ENCODE results near the gene PTX4.

The PTX4 gene

GRCh38 chr16:1488619-1489018 is at the start of gene PTX4:
PTX4 (minus strand) TSS chr16:1488944; CDS start chr16:1488909, 35 bp downstream.
- DNase-seq: no peak

DNA sequence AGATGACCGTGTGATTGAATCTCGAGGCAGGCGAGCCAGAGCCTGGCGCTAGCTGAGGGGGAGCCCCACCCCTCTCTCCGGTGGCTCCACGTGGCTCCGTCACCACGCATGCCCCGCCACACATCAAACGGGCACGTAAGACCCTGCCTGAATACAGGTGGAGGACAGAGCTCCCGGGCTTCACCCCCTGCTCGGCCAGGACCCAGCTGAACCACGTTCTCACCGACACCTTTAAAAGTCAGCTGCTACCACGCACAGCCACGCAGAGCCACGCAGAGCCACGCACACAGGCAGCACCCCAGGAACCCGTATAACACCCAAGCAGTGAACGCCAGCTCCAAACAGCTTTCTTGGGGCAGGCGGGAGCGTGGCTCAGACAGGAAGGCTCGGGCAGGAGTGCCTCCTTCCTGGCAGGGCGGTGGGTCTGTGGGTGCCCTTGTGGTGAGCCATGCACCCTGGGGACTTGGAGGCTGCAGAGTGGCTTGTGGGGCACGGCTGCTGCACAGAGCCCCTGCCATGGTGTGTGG is 49.1 kb upstream of the PTX4 start:
- DNase-seq: peak; percentile 38

DNA sequence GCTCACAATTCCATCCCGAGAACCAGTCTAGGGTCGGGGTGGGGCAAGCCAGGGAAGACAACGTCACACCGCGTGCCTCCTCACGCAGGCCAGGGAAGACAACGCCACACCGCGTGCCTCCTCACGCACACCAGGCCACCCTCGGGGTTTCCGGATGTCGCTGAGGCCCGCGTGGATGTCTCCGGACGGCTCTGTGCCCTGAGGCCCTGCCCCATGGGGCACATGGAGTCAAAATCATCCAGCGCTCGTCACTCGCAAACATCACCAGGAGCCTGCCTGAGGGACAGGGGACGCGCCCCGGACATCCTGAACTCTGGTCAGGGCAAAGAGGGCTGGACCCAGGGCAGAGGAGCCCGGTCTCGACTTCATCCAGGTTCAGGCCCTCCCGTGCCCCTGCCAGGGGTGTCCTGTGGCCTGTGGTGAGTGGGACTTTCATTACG is 48.4 kb upstream of the PTX4 start:
- no peak for DNase-seq

DNA sequence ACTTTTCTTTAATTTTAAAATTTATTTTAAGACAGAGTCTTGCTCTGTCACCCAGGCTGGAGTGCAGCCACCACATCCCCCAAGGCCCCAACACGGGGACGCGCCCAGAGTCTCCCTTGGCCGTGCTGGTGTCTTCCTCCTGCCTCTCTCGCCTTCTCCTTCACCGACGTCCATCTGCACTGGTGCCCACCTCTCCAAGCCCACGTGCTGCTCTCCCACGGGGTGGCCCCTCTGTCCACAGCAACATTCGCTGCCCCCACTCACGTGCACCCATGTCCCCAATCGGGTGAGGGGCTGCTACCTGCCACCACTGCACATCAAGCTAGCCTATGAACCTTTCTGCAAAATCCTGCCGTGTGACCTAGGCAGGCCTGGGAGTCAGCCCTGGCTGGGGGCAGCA is 47.9 kb upstream of the PTX4 start:
- no peak for DNase-seq

- peak; percentile 45 for DNase-seq
These were observed 46.9 kb upstream of the PTX4 start for GRCh38 chr16:1535391-1536291.

DNA sequence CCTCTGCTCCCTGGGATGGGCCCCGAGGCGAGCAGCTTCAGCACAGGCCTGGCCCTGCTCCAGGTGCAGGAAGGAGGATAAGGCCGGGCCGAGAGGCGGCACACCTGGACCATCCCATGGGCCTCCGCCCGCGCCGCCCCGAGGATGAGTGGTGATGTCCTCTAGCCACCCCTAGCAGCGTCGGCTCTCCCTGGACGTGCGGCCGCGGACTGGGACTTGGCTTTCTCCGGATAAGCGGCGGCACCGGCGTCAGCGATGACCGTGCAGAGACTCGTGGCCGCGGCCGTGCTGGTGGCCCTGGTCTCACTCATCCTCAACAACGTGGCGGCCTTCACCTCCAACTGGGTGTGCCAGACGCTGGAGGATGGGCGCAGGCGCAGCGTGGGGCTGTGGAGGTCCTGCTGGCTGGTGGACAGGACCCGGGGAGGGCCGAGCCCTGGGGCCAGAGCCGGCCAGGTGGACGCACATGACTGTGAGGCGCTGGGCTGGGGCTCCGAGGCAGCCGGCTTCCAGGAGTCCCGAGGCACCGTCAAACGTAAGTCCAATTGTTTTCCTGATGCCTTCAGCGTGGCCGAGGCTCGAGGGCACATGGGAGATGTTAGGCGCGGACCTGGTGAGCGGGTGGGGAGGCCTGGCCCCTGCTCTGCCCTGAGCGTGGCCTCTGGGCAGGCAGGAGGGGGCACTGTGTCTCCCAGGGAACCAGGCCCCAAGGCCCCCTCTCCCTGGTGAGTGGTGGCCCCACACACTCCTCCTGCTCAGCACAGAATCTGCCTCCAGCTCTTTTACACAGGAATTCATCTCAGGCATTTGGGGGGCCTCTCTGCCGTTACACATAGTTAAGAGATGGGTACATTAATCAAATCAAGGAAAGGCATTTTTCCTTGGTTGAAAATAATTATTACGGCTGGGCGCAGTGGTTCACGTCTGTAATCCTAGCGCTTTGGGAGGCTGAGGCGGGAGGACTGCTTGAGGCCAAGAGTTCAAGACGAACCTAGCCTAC is 45.6 kb upstream of the PTX4 start:
- DNase-seq: peak; percentile 39

DNA sequence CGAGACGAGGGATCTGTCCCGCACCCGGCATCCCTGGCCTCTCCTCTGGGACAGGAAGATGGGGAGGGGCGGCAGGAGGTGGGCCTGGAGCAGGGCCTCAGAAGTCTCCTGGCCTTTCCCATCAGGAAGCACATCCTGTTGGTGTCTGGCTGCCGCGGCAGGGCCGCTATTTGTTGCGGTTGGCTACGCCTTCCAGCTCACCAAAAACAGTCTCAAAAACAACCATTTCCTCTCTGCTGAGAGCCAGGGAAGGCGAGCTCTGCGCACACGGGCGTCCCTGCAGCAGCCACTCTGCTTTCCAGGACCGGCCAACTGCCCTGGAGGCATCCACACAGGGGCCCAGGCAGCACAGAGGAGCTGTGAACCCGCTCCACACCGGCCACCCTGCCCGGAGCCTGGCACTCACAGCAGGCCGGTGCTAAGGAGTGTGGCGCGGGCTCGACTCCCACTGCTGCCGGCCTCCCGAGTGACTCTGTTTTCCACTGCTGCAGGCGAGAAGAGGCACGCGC is 44.8 kb upstream of the PTX4 start, which contains the start of gene TMEM204:
TSS of gene TMEM204 (plus strand) at position 224 of the 509 bp plus-strand sequence. CDS start 610 bp downstream, outside the sequence.
- peak; percentile 67 for DNase-seq

DNA sequence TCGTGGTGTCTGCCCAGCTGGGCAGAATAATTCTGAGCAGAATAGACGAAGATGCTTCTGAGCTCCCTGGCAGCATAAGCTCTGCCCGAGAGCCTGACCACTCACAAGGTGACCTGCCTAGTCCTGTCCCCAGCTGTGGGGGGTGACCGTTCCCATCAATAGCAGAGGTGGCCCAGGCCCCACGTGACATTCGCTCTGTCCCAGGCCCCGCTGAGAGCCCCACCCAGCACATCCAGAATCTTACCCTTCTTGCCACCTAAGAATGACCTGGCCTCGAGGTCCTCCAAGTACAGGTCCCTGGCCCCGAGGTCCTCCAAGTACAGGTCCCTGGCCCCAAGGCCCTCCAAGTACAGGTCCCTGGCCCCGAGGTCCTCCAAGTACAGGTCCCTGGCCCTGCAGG is 44.0 kb upstream of the PTX4 start:
- no peak for DNase-seq

DNA sequence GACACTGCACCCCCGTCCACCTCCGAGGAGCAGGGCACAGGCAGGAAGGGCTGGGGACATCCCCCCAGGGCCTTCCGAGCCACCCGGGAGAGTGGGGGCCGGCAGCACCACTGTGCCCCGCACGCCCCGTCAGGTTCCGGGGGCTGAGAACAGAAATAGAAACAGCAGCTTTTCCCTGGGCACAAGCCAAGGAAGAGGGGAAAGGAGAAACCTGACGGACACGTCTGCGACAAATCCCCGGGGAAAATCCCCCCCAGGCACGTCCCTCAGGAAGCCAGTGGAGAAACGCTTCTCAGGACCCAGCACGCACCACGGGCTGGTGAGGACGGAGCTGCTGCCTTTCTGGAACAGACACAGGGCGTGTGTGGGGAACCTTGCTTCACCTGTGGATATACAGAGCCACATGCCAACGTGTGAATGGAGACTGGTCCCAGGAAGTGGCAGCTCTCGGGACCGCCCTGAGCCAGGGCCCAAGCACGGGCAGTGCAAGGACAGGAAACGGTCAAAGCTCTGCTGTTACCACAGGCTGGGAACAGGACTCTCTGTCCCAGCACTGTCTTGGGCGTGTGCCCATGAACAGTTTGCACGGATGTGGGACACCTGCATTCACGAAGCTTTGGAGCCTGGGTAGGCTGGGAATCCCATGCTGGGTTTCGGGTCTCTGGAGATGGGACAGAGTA is 43.5 kb upstream of the PTX4 start:
- DNase-seq: no peak

GRCh38 chr16:1531638-1531910 is 42.8 kb upstream of the PTX4 start:
- DNase-seq: no peak

- no peak for DNase-seq
These were observed 42.3 kb upstream of the PTX4 start for GRCh38 chr16:1530883-1531637.

- no peak for DNase-seq
These were observed 41.7 kb upstream of the PTX4 start for GRCh38 chr16:1530349-1530882.

DNA sequence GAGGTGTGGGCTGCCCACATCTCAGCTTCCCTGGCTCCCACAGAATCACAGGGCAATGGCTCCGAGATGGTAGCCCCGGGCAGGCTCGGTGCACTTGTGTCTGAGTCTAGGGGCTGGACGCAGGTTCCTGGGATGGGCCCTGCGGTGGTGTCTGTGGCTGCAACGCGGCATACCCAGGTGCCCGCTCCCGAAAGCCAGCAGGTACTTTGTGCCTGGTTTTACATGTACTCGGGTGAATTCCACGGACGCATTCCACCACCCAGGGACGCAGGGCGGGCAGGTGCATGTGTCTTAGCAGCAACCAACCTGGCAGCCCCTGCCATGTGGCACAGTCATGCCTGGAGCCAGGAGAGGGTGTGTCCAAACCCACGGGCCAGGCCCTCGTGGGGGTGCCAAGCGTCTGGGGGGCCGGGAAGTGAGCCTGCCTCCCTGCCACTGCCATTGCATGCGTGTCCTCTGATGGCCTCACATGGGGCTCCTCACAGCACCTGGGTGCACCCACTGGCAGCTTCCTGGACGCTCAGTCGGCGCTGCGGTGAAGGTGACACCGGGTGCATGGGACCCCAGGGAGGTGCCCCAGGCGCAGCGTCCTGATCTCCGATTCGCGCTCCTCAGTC is 40.3 kb upstream of the PTX4 start:
- DNase-seq: no peak

GRCh38 chr16:1527836-1528811 is 39.4 kb upstream of the PTX4 start:
- DNase-seq: no peak

DNA sequence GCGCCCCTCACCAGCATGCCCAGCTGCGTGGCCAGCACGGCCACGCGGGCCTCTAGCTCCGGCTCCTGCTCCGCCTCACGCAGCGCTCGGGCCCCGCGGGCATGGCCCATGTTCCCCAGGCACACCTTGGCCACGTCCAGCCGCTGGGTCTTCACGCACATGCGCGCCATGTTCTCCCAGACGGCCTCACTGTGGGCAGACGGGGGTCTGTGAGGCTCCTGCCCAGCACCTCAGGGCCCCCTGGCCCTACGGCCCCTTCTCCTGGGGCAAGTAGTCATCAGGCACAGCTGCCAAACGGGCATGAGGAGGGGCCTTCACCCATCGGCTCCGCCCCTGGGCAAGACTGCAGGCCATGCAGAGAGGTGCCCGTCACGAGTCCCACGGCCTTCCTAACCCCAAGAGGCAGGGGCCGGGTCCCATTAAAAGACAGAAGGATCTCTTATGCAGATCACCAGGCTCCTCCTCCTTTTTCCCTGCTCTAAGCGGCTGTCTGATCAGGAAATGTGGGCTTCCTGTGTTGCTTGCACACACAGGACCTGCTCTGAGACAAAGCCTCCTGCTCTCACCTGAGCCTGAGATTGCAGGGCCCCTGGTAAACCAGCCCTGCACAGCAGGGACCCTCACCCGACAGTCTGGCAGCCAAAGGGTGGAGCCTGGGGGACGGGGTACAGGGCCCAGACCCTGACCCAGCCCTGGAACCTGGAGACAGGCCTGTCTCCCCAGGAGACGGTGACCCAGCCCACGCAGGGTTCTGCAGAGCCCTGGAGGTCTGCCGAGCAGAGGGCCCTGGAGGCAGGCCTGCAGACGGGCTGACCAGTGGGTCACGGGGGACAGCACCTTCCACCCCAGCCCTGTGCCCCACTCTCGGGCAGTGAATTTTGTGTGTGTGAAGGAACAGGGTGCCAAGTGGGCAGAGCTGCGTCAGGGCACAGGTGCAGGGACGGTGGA is 38.1 kb upstream of the PTX4 start:
- DNase-seq: no peak

GRCh38 chr16:1525871-1526607 is 37.3 kb upstream of the PTX4 start:
- no peak for DNase-seq

GRCh38 chr16:1524366-1524765 is 35.6 kb upstream of the PTX4 start:
- DNase-seq: no peak

Data from activated CD4-positive, alpha-beta T cell treated with anti-CD3 and anti-CD28 coated beads, Interleukin-2, Interleukin-6, amounts not matched to agents 100 ng/mL and 50 ng/mL, durations not matched to agents 16 hours and 8 hours (primary cell).